ENCODE results near the gene COIL.
"Not testable (repeated sequence)": the region's sequence is repeated elsewhere in the genome, so short reads cannot be mapped to it uniquely, and the experiment has no call there.

The COIL gene

GRCh38 chr17:56960596-56961538 is at the start of gene COIL:
Gene COIL (minus strand): TSS chr17:56961050. CDS start chr17:56961019, 31 bp downstream.
- DNase-seq: peak; percentile 47

GRCh38 chr17:57010487-57010886 is 49.6 kb upstream of the COIL start:
- no peak for DNase-seq

- peak; percentile 9 for DNase-seq
These were observed 49.0 kb upstream of the COIL start for GRCh38 chr17:57009737-57010445.

- DNase-seq: no peak
These were observed 48.1 kb upstream of the COIL start for GRCh38 chr17:57008958-57009357.

GRCh38 chr17:57006040-57006439 is 45.2 kb upstream of the COIL start:
- no peak for DNase-seq

GRCh38 chr17:57004944-57005579 is 44.2 kb upstream of the COIL start:
- DNase-seq: no peak

- DNase-seq: no peak
These were observed 42.1 kb upstream of the COIL start for GRCh38 chr17:57002904-57003303.

GRCh38 chr17:57001541-57001940 is 40.7 kb upstream of the COIL start:
- DNase-seq: no peak

- DNase-seq: no peak
These were observed 36.5 kb upstream of the COIL start for GRCh38 chr17:56997313-56997712.

GRCh38 chr17:56995766-56996165 is 34.9 kb upstream of the COIL start:
- no peak for DNase-seq

GRCh38 chr17:56994009-56994792 is 33.4 kb upstream of the COIL start:
- DNase-seq: no peak

- no peak for DNase-seq
These were observed 31.5 kb upstream of the COIL start for GRCh38 chr17:56992364-56992763.

- no peak for DNase-seq
These were observed 28.2 kb upstream of the COIL start for GRCh38 chr17:56988901-56989572.

GRCh38 chr17:56987283-56987834 is 26.5 kb upstream of the COIL start:
- DNase-seq: no peak

GRCh38 chr17:56985371-56986162 is 24.7 kb upstream of the COIL start:
- DNase-seq: no peak

- DNase-seq: no peak
These were observed 22.5 kb upstream of the COIL start for GRCh38 chr17:56983366-56983765.

- peak; percentile 69 for DNase-seq
These were observed 21.5 kb upstream of the COIL start for GRCh38 chr17:56982312-56982711.

GRCh38 chr17:56980526-56980925 is 19.7 kb upstream of the COIL start:
- not testable (repeated sequence) for DNase-seq

- DNase-seq: no peak
These were observed 18.2 kb upstream of the COIL start for GRCh38 chr17:56979091-56979480.

- no peak for DNase-seq
These were observed 17.7 kb upstream of the COIL start for GRCh38 chr17:56978441-56979090.
